Forelimb muscle (tissue), 1 donor: ENCODE data around the gene PCSK6. TPM values are rescaled to one million over a fixed set of nuclear protein-coding genes. Genes with fewer than 3 reads are reported as not detected.

Experiments
- DNase-seq: peaks from one replicate; pipeline ENCODE4 v3.0.0-alpha.2; 2013; ENCODE audit warnings: low read depth
- polyA plus RNA-seq: library from polyadenylated mRNA; unstranded; fragments of 120-200 nt; gene quantifications from one replicate; pipeline ENCODE4 v1.2.1, GENCODE V29; 2013; ENCODE audit not compliant: insufficient read length

The PCSK6 gene
- polyA plus RNA-seq, 1 donor = 10.2 TPM

GRCh38 chr15:101326462-101327146, 162.9 kb downstream of the PCSK6 start:
- DNase-seq = no peak

DNA sequence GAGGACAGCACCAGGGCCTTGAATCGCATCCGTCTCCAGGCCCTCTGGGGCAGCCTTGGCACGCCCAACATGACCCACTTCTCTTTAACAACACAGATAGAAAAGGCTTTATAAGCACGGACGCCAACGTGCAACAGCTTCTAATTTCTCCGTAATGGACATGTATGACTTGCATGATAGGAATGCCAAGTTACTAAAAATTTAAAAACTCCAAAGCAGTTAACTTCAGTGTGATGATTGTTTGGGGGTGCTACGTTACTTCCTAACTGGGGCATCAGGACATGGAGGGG, 163.5 kb downstream of the PCSK6 start:
- no peak for DNase-seq

GRCh38 chr15:101325263-101326025, 164.1 kb downstream of the PCSK6 start:
- DNase-seq = no peak

DNA sequence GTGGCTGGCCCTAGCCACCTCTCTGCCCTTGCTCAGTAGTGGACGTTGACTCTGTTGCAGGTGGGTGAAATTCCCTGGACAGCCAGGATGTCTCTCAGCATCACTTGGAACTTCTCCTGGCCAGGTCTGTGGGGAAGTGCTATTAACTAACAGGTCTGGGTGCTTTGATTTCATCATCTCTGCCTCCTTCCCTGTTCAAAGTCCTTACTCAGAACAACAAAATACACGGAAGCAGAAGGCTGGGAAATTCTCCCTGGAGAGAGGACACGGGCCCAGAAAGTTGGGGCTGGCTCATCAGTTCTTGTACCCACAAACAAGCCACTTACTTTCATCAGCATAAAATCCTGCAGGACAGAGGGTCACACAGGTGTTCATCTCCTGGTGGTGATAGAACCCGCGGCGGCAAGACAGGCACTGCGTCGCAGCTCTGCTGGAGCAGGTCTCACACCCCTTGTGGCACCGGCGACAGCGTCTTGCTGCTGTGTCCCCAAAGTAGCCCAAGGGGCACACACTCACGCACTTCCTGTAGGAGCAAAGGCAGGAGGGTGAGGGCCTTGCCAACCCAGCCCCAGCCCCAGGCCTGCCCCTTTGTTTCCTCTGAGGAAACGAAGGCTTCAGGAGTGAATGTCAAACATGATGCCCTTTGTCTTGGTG, 164.9 kb downstream of the PCSK6 start:
- no peak for DNase-seq

DNA sequence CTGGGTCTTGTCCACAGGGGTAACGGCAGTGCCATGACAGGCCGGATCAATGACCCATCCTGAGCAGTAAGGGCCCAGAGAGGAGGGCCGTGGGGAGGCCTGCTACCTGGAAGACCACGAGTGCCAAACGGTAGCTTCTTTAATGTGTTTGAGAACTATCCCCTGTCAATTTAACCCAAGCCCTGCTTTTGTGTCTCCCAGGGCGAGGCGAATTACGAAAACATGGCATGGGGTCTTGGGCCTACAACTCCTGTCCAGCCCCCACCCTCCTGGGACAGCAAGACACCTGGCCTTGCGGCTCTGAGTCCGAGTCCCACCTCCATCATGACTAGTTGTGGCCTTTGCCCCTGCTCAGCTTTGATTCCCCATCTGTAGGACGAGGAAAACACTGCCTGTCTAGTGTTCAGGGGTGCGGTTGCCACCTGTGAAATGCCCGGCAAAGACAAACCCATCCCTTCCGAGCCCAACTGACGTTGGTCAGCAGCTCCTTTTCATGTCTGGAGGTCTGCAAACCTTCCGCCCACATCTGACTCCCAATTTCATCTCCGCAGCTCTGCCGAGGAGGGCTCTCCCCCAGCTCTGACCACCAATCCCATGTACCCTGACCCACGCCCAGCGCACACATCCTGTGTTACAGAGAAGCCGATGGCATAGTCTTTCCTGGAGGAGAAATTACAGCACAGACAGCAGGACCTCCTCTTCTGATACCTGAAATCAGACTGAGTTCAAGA, 165.5 kb downstream of the PCSK6 start:
- DNase-seq = no peak

DNA sequence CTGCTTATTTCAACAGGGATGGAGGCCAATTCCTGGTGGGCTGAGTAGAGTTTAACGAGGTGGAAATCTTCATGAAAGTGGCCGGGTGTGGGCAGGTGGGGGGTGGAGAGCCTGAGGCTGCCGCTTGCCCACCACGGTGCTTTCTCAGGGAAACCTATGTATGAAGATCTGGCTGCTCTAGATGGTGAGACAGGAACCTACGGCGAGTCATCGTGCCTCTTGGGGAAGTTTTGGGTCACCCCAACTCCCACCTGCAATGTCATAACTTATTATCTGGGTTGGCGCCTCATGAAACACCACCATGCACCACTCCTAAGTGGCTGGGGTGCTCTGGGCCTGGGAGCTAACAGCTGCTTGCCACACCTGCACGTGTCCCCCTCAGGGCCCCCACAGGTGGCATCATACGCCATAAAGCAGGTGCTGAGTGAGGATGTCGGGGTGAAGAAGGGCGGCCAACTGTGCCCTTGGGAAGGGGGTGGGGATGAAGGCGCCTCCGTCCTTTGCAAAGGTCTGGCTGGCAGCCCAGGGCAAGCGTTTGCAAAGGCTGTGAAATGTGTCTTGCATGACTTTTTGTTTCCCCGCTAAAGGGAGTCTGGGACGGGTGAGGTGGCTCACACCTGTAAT, 166.5 kb downstream of the PCSK6 start:
- no peak for DNase-seq

DNA sequence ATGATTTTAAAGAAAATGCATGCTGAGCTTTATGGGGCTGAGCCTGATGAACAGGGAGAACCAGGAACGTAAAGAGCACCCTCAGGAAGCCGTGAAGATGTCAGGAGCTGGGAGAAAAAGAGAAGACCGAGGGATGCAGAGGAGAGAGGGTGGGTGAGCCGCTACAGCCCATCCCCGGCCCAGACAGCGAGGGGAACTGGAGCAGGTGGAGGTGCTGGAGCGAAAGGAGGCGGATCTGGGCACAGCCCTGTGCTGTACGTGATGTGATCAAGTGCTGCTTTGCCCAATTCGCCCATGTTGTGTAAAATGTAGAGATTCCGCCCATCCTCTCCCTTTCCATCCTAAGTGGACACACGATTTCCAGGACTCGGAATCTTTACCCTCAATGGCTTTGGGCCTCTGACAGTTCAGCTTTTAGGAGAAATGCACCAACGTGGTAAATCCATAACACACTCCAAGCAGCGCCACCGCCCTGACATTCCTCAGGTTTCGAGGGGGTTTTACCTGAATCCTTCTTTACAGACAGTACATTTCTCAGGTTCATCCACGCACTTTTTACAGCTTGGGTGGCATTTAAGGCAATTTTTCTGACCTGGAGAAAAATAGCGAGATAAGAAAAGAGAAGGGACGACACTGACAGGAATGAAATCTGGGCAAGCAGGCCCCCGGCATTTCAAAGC, 167.4 kb downstream of the PCSK6 start:
- DNase-seq = no peak

GRCh38 chr15:101320501-101321052, 168.9 kb downstream of the PCSK6 start:
- DNase-seq = no peak

GRCh38 chr15:101318839-101319238, 170.7 kb downstream of the PCSK6 start:
- DNase-seq = no peak

DNA sequence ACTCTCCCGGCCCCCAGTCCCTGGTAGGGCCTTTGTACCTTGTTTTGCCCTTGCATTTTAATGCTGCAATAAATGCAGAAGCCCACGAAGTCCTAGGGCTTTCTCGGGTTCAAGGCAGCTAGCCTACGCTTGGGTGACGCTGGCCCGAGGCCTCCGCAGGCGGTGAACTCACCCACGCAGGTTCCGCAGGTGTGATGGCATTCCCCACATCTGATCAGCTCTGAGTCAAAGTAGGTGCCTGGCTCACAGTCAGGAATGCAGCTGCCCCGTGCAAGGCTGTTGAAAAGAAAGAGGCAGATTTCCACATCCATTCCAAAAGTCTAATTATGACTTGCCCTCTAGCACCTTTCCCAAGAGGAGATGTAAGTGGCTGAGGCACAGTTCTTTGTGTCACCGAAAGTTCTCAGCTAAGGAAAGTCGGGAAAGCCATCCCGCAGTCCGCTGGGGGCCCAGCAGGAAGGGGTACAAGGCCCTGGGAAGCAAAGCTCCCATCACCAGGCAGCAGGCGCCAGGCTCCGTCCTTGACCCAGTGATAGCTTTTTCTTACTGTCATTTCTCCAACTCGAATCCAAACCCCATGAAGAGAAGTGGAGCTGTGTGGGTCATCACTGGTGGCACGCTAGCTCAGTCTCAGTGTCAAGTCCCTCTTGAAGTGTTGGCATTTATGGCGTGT, 171.2 kb downstream of the PCSK6 start:
- no peak for DNase-seq

- no peak for DNase-seq
Observed at GRCh38 chr15:101317336-101317872, 172.1 kb downstream of the PCSK6 start.

- no peak for DNase-seq
Observed at GRCh38 chr15:101316529-101316928, 173.0 kb downstream of the PCSK6 start.

DNA sequence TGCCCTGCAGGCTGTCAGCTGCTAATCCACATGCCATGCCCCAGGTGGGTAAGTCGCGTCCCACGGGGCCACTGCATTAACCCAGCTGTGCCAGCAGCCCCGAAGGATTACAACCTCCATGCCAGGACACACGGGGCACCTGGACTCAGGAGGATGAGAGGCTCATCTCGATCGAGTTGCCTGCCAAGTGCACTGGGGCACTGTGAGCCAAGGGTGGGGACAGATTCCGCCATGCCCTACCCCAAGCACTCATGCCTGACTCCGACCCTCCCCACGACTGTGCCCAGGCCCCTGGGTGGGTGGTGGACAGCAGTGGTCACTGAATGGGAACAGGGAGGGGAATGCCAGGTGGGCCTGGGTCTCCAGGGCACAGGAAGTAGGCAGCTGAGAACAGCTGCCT, 173.8 kb downstream of the PCSK6 start:
- DNase-seq = no peak

GRCh38 chr15:101314336-101315125, 175.0 kb downstream of the PCSK6 start:
- DNase-seq = no peak

DNA sequence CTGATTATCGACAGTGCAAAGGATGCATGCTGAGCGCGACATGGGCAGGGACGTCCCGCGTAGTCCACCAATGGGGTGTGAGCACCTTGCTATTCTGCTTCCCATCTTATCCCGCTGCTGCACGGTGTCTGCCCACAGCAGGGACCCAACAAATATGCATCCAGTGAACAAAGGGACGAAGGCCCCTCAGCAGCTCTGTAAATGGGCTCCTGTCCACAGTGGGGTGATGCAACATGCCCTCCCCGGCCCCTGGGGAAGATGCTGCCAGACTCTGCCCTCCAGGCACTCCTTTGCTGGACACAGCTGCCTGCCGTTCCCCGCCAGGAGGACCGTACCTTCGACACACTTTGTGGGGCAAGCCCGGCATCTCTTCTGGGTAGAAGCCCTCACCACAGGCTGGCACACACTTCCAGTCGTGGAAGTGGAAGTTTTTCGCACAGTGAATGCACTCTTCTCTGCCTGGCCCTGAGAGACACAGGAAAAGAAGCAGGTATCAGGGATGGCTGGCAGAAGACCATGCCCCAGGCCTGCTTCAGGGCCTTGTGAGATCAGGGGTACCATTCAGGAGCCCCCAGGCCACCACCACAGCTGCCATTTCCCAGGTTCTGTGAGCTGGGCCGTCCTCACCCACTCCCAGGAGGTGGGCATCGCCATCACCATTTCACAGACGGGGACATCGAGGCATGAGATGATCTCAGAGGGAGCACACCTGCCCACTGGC, 176.3 kb downstream of the PCSK6 start:
- DNase-seq = no peak

- DNase-seq = no peak
Observed at GRCh38 chr15:101310508-101310907, 179.0 kb downstream of the PCSK6 start.

- no peak for DNase-seq
Observed at GRCh38 chr15:101310161-101310480, 179.4 kb downstream of the PCSK6 start.

GRCh38 chr15:101309436-101310160, 179.9 kb downstream of the PCSK6 start:
- no peak for DNase-seq
